ENCODE data around the gene KIF5A. TPM values are rescaled to one million over a fixed set of nuclear protein-coding genes. Genes with fewer than 3 reads are reported as not detected.

Gene KIF5A
- total RNA-seq, 1 experiment from 2014 or later, result 3.0 TPM

- Histone ChIP-seq H3K4me1 (ENCODE audit: control insufficient read depth, insufficient read depth, low read length) (peaks cover 7% of the 10 kb centered on the region; the same call in 1 of the 2 replicates), H3K9me3 (ENCODE audit: control insufficient read depth, insufficient read depth, low read depth, low read length) (no peaks in the 10 kb centered on the region), H3K27ac (ENCODE audit: low read length) (peak overlapping the region; percentile 21; the same call in 1 of the 2 replicates), H3K4me3 (ENCODE audit: low read depth in 2 of 2, low read length in 2 of 2) (no peak overlapping the region), H3K27me3 (ENCODE audit: control insufficient read depth, insufficient read depth, low read length) (no peaks in the 10 kb centered on the region), H3K36me3 (ENCODE audit: control insufficient read depth, insufficient read depth, low read length) (peaks cover 11% of the 10 kb centered on the region)
- in situ Hi-C loops (cut with HindIII; ENCODE audit: low pct_unique_long_range_greater_than_20kb, low sequenced_read_pairs) (no loop called here), intact Hi-C loops (cut with micrococcal nuclease; ENCODE audit: unreplicated experiment) (no loop called here)
- ChIA-PET CTCF (no interaction called here), POLR2A (interaction anchor here (0.6 kb wide), 1 partner anchor 42 kb away, joined by 3 read pairs; no protein-coding TSS in a partner anchor)
- no peak for ATAC-seq
- no TSS peak for BruUV-seq (replicated peaks)
- DNase-seq (ENCODE audit: low read depth, low spot score), result no peak
- TF ChIP-seq POLR2AphosphoS5 (IDR thresholded peaks at IDR 0.05; ENCODE audit: low read depth, low read length) (no peak; the same call in 1 of the 2 replicates), CTCF (IDR thresholded peaks at IDR 0.05) (no peak), TCF7L2 (IDR thresholded peaks at IDR 0.05; ENCODE audit: low read depth, low read length) (no peak), SIN3A (IDR thresholded peaks at IDR 0.05; ENCODE audit: borderline replicate concordance, insufficient read depth, low read depth, low read length) (no peak), REST (IDR thresholded peaks at IDR 0.05; ENCODE audit: insufficient read depth in 1 of 2, low read depth in 2 of 2, low read length in 1 of 2) (no peak)
Observed at GRCh38 chr12:57530396-57531142, 19.3 kb upstream of the KIF5A start.

GRCh38 chr12:57531836-57532235 is 18.0 kb upstream of the KIF5A start:
- intact Hi-C loops (cut with micrococcal nuclease; ENCODE audit: unreplicated experiment) (no loop called here), in situ Hi-C loops (cut with HindIII; ENCODE audit: low pct_unique_long_range_greater_than_20kb, low sequenced_read_pairs) (no loop called here)
- H3K4me1 ChIP-seq (ENCODE audit: control insufficient read depth, insufficient read depth, low read length), result peaks cover 7% of the 10 kb centered on the region; the same call in 1 of the 2 replicates
- no peak for ATAC-seq
- no TSS peak for BruUV-seq (replicated peaks)
- H3K4me3 ChIP-seq (ENCODE audit: low read depth in 2 of 2, low read length in 2 of 2), result no peak overlapping the region
- DNase-seq (ENCODE audit: low read depth, low spot score), result no peak
- CTCF ChIA-PET, result no interaction called here
- H3K36me3 ChIP-seq (ENCODE audit: control insufficient read depth, insufficient read depth, low read length), result peaks cover 11% of the 10 kb centered on the region
- POLR2A ChIA-PET, result no interaction called here
- no peak for TF ChIP-seq SIN3A (IDR thresholded peaks at IDR 0.05; ENCODE audit: borderline replicate concordance, insufficient read depth, low read depth, low read length)
- TF ChIP-seq POLR2AphosphoS5 (IDR thresholded peaks at IDR 0.05; ENCODE audit: low read depth, low read length), result no peak
- TF ChIP-seq CTCF (IDR thresholded peaks at IDR 0.05), result no peak
- no peak for TF ChIP-seq TCF7L2 (IDR thresholded peaks at IDR 0.05; ENCODE audit: low read depth, low read length)
- H3K9me3 ChIP-seq (ENCODE audit: control insufficient read depth, insufficient read depth, low read depth, low read length), result no peaks in the 10 kb centered on the region
- H3K27ac ChIP-seq (ENCODE audit: low read length), result no peak overlapping the region
- no peaks in the 10 kb centered on the region for H3K27me3 ChIP-seq (ENCODE audit: control insufficient read depth, insufficient read depth, low read length)
